ENCODE data around the gene AOPEP.
"Not testable (repeated sequence)": the region's sequence is repeated elsewhere in the genome, so short reads cannot be mapped to it uniquely, and the experiment has no call there.

AOPEP gene

GRCh38 chr9:94922098-94922607, 195.7 kb downstream of the AOPEP start:
- DNase-seq = no peak

GRCh38 chr9:94922691-94923107, 196.2 kb downstream of the AOPEP start:
- no peak for DNase-seq

- DNase-seq = no peak
Observed at GRCh38 chr9:94923326-94924089, 197.0 kb downstream of the AOPEP start.

GRCh38 chr9:94925751-94926430, 199.4 kb downstream of the AOPEP start:
- no peak for DNase-seq

GRCh38 chr9:94926431-94926800, 199.9 kb downstream of the AOPEP start:
- DNase-seq = no peak

- DNase-seq = no peak
Observed at GRCh38 chr9:94927048-94927761, 200.7 kb downstream of the AOPEP start.

GRCh38 chr9:94927762-94928670, 201.5 kb downstream of the AOPEP start:
- DNase-seq = no peak

GRCh38 chr9:94928691-94929368, 202.3 kb downstream of the AOPEP start:
- DNase-seq = no peak

GRCh38 chr9:94929369-94929756, 202.9 kb downstream of the AOPEP start:
- no peak for DNase-seq

GRCh38 chr9:94931036-94931633, 204.6 kb downstream of the AOPEP start:
- no peak for DNase-seq

- no peak for DNase-seq
Observed at GRCh38 chr9:94931740-94932139, 205.2 kb downstream of the AOPEP start.

- DNase-seq = no peak
Observed at GRCh38 chr9:94932652-94933510, 206.4 kb downstream of the AOPEP start.

- no peak for DNase-seq
Observed at GRCh38 chr9:94933511-94933828, 207.0 kb downstream of the AOPEP start.

GRCh38 chr9:94934816-94935328, 208.4 kb downstream of the AOPEP start:
- no peak for DNase-seq

GRCh38 chr9:94935396-94935795, 208.9 kb downstream of the AOPEP start:
- no peak for DNase-seq

GRCh38 chr9:94936419-94936818, 209.9 kb downstream of the AOPEP start:
- DNase-seq = no peak

GRCh38 chr9:94937214-94937903, 210.9 kb downstream of the AOPEP start:
- DNase-seq = no peak

GRCh38 chr9:94938384-94938783, 211.9 kb downstream of the AOPEP start:
- no peak for DNase-seq

GRCh38 chr9:94940296-94940695, 213.8 kb downstream of the AOPEP start:
- not testable (repeated sequence) for DNase-seq

All from NCI-H1694 (cell line).